GM20000 (cell line): ENCODE measurements around the gene HAPLN2.

ENCODE experiments used
- DNase-seq: peaks from one replicate; pipeline ENCODE4 v3.0.0; 2012; ENCODE audit warnings: low spot score
- CTCF ChIP-seq: IDR thresholded peaks from 2 replicates; pipeline ENCODE4 v1.5.1; 2012; ENCODE audit warnings: mild to moderate bottlenecking, control low read depth; ENCODE audit errors: extremely low read depth, missing control alignments

HAPLN2 gene

GRCh38 chr1:156648496-156648895, 29.3 kb downstream of the HAPLN2 start:
- no peak for TF ChIP-seq CTCF
- DNase-seq, result no peak

GRCh38 chr1:156648951-156649350, 29.7 kb downstream of the HAPLN2 start:
- DNase-seq, result no peak
- no peak for TF ChIP-seq CTCF

GRCh38 chr1:156652131-156652991, 33.1 kb downstream of the HAPLN2 start:
- TF ChIP-seq CTCF, result no peak
- no peak for DNase-seq

- no peak for DNase-seq
- TF ChIP-seq CTCF, result no peak
Measured at GRCh38 chr1:156652992-156653355, 33.8 kb downstream of the HAPLN2 start.

GRCh38 chr1:156654700-156655099, 35.5 kb downstream of the HAPLN2 start:
- TF ChIP-seq CTCF, result no peak
- no peak for DNase-seq

- DNase-seq, result no peak
- TF ChIP-seq CTCF, result no peak
Measured at GRCh38 chr1:156655151-156655903, 36.1 kb downstream of the HAPLN2 start.

- TF ChIP-seq CTCF, result no peak
- DNase-seq, result no peak
Measured at GRCh38 chr1:156655904-156656516, 36.8 kb downstream of the HAPLN2 start.
